CD4-positive, alpha-beta T cell (primary cell): ENCODE results near the gene NADK. TPM values are rescaled to one million over a fixed set of nuclear protein-coding genes. Genes with fewer than 3 reads are reported as not detected.
"Not testable (repeated sequence)": the region's sequence is repeated elsewhere in the genome, so short reads cannot be mapped to it uniquely, and the experiment has no call there.

Experiments
- ATAC-seq: fragments of 200-7000 bp; cut with Tn5 transposase; one replicate; pipeline ENCODE4 v1.10.0; 2022; ENCODE audit warnings: mild to moderate bottlenecking; ENCODE audit not compliant: poor library complexity
- CTCF ChIA-PET: fragments of 350-600 bp; sonication (Branson Sonifier 250); formaldehyde crosslinking; loops from one replicate; lab custom pipeline; 2021; ENCODE audit warnings: antibody characterized with exemption, inconsistent platforms; lab: Charles Lee
- POLR2A ChIA-PET: fragments of 350-600 bp; sonication (Branson Sonifier 250); formaldehyde crosslinking; loops from one replicate; lab custom pipeline; 2021; ENCODE audit warnings: antibody characterized with exemption, inconsistent platforms; lab: Charles Lee
- DNase-seq, 14 experiments: peaks; one replicate each; pipeline ENCODE4 v3.0.0-alpha.2; 2013 to 2020; ENCODE audit warnings: mixed read lengths in 2 of 14
- H3K27ac ChIP-seq, 2 donors: one replicate each; pipeline versions ENCODE4 v1.5.1 to v1.7.0; 2013; ENCODE audit warnings: low read length in 2 of 2, low read depth in 1 of 2, mild to moderate bottlenecking in 1 of 2
- H3K27me3 ChIP-seq, 2 experiments: 1 replicate in 1 of 2; 2 replicates in 1 of 2; pipeline versions ENCODE4 v1.6.1 to v1.7.0; 2013; ENCODE audit warnings: low read length in 2 of 2, control low read depth in 1 of 2, mild to moderate bottlenecking in 1 of 2, moderate library complexity in 1 of 2; ENCODE audit not compliant: insufficient read depth in 2 of 2, control insufficient read depth in 1 of 2
- H3K36me3 ChIP-seq: one replicate; pipeline ENCODE4 v1.6.1; 2013; ENCODE audit warnings: low read length, control low read depth; ENCODE audit not compliant: insufficient read depth
- H3K4me1 ChIP-seq: one replicate; pipeline ENCODE4 v1.6.1; 2013; ENCODE audit warnings: low read length, control low read depth; ENCODE audit not compliant: insufficient read depth
- H3K4me3 ChIP-seq: one replicate; pipeline ENCODE4 v1.5.1; 2013; ENCODE audit warnings: mild to moderate bottlenecking, low read length, moderate library complexity
- H3K9me3 ChIP-seq, 2 experiments: 1 replicate in 1 of 2; 2 replicates in 1 of 2; pipeline versions ENCODE4 v1.6.1 to v1.7.0; 2013; ENCODE audit warnings: low read length in 2 of 2, mild to moderate bottlenecking in 2 of 2, control low read depth in 1 of 2, moderate library complexity in 1 of 2; ENCODE audit not compliant: control insufficient read depth in 1 of 2, insufficient read depth in 1 of 2
- H3K27ac Mint-ChIP-seq: one replicate; pipeline ENCODE4 v1.8.0; 2020; ENCODE audit warnings: mixed read lengths
- H3K27me3 Mint-ChIP-seq: one replicate; pipeline ENCODE4 v1.8.0; 2021; ENCODE audit warnings: mixed read lengths
- H3K36me3 Mint-ChIP-seq: one replicate; pipeline ENCODE4 v1.8.0; 2021; ENCODE audit warnings: low read depth, mixed read lengths
- H3K4me1 Mint-ChIP-seq: one replicate; pipeline ENCODE4 v1.8.0; 2021; ENCODE audit warnings: low read depth, mixed read lengths
- H3K4me3 Mint-ChIP-seq: one replicate; pipeline ENCODE4 v1.8.0; 2020; ENCODE audit warnings: mild to moderate bottlenecking, mixed read lengths
- H3K9me3 Mint-ChIP-seq: one replicate; pipeline ENCODE4 v1.8.0; 2020; ENCODE audit warnings: mixed read lengths
- intact Hi-C, 2 experiments: fragments of 100-400 bp; cut with DNase I in 1 of 2; cut with micrococcal nuclease in 1 of 2; formaldehyde crosslinking; loops; one replicate each; pipeline versions ENCODE4 v1.15.1 to v1.9.0; 2023 to 2025; cut with DNase I, micrococcal nuclease
- total RNA-seq, 174 experiments: library from RNA in 2 of 174; stranded (reverse) in 2 of 174; gene quantifications; one replicate each; pipeline ENCODE4 v1.2.3 and lab custom pipeline; 2021 to 2026
- TF ChIP-seq, protein P1 (sequence below): fragments of 200-600 bp; IDR thresholded peaks from one replicate; pipeline ENCODE4 v1.8.0; 2022; ENCODE audit warnings: antibody characterized with exemption, mild to moderate bottlenecking

NADK gene
- total RNA-seq, 2 experiments from 2014 or later: 19.9 to 25.1 TPM

DNA sequence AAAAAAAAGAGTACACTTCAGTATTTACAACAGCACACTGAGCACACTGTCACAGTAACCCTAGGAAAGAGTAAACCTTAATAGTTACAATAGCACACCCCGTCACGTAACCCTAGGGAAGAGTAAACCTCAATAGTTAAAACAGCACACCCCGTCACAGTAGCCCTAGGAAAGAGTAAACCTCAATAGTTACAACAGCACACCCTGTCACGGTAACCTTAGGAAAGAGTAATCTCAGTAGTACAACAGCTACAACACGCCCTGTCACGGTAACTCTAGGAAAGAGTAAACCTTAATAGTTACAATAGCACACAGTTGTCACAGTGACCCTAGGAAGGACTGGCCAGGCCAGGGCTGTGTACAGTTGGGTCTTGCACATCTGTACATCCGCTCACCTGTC lies 57.1 kb downstream of the NADK start:
- Histone ChIP-seq H3K27ac (no peak overlapping the region), H3K4me1 (peaks cover 6% of the 10 kb centered on the region), H3K4me3 (no peak overlapping the region), H3K27me3 (no peaks in the 10 kb centered on the region), H3K9me3 (no peaks in the 10 kb centered on the region), H3K36me3 (peaks cover 38% of the 10 kb centered on the region)
- TF ChIP-seq, protein P1, sequence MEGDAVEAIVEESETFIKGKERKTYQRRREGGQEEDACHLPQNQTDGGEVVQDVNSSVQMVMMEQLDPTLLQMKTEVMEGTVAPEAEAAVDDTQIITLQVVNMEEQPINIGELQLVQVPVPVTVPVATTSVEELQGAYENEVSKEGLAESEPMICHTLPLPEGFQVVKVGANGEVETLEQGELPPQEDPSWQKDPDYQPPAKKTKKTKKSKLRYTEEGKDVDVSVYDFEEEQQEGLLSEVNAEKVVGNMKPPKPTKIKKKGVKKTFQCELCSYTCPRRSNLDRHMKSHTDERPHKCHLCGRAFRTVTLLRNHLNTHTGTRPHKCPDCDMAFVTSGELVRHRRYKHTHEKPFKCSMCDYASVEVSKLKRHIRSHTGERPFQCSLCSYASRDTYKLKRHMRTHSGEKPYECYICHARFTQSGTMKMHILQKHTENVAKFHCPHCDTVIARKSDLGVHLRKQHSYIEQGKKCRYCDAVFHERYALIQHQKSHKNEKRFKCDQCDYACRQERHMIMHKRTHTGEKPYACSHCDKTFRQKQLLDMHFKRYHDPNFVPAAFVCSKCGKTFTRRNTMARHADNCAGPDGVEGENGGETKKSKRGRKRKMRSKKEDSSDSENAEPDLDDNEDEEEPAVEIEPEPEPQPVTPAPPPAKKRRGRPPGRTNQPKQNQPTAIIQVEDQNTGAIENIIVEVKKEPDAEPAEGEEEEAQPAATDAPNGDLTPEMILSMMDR: no peak
- Mint-ChIP-seq H3K36me3 (peaks cover 53% of the 10 kb centered on the region), H3K4me3 (peak overlapping the region; percentile 62), H3K9me3 (no peaks in the 10 kb centered on the region), H3K27ac (no peak overlapping the region), H3K27me3 (no peaks in the 10 kb centered on the region), H3K4me1 (peaks cover 13% of the 10 kb centered on the region)
- no peak for ATAC-seq
- no peak for DNase-seq
- POLR2A ChIA-PET: interaction anchor here (0.6 kb wide), 1 partner anchor 63 kb away, joined by 3 read pairs; no protein-coding TSS in a partner anchor
- CTCF ChIA-PET: no interaction called here
- intact Hi-C loops: loop anchor here in 1 of 2 experiments (5.0 kb wide), 1 partner anchor 149 kb away; the partner anchor contains the start of gene SSU72

DNA sequence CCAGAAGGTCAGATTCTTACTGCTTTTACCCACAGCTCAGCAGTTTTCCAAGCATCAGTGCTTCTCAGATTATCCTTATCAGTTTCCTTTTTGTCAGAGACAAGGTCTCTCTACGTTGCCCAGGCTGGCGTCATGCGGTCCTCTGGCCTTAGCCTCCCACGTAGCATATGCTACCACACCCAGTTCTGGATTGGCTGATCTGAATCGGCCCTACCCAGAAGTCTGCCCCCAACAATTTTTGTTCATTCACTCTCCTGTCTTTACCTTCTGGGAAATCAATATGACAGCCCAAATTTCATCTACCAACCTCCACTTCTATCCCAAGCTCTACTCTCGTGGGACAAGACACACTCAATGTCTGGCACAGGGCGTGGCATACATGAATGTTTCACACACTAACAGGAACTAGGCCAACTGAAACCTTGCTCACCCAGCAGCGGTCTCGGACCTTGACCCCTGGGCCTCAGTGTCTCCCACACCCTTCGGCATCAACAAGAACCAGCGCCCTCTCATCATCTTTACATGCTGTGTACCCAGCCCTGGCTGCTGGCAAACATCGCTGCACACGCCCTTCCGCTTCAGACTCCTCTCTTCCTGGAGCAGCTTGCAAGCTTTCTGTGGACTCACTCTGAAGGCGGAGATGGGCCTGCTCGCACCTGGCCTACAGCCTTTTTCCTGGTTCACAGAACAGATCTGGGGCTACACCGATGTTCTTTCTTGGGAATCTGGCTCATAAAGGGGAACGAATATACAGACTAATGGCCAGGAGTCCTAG lies 63.0 kb downstream of the NADK start:
- POLR2A ChIA-PET, H3K4me3 ChIP-seq, H3K27me3 Mint-ChIP-seq, ATAC-seq, H3K27me3 ChIP-seq, DNase-seq, H3K27ac ChIP-seq, H3K9me3 Mint-ChIP-seq, H3K4me1 ChIP-seq, intact Hi-C loops, H3K27ac Mint-ChIP-seq, H3K4me1 Mint-ChIP-seq, CTCF ChIA-PET, H3K9me3 ChIP-seq, H3K4me3 Mint-ChIP-seq: not testable (repeated sequence)
- peaks cover 37% of the 10 kb centered on the region for H3K36me3 ChIP-seq
- H3K36me3 Mint-ChIP-seq: peaks cover 66% of the 10 kb centered on the region

DNA sequence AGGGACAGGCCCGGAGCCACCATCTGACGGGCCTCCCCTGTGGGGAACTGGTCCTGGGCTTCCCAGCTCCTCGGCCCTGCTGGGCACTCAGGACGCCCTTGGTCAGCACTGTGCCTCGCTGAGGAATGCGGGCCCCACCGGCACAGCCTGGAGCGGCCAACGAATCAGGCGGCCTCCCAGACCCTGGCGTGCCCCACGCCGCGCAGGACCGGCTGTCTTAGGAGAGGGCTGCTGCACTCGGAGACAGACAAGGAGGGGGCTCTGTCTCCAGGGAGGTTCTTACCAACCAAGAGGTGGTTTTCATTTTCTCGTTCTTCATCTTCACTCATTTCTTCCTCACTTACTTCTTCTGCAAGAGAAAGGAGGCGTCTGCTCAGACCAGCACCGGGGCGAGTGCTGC lies 70.4 kb downstream of the NADK start:
- H3K27me3 Mint-ChIP-seq, intact Hi-C loops, CTCF ChIA-PET, POLR2A ChIA-PET, H3K4me1 ChIP-seq, H3K27ac Mint-ChIP-seq, H3K9me3 Mint-ChIP-seq, H3K9me3 ChIP-seq, H3K27ac ChIP-seq, H3K36me3 Mint-ChIP-seq, H3K4me3 ChIP-seq, H3K4me3 Mint-ChIP-seq, H3K27me3 ChIP-seq, H3K4me1 Mint-ChIP-seq, ATAC-seq: not testable (repeated sequence)
- peak in 1 of 14 experiments; percentile 22 for DNase-seq
- H3K36me3 ChIP-seq: peaks cover 10% of the 10 kb centered on the region

DNA sequence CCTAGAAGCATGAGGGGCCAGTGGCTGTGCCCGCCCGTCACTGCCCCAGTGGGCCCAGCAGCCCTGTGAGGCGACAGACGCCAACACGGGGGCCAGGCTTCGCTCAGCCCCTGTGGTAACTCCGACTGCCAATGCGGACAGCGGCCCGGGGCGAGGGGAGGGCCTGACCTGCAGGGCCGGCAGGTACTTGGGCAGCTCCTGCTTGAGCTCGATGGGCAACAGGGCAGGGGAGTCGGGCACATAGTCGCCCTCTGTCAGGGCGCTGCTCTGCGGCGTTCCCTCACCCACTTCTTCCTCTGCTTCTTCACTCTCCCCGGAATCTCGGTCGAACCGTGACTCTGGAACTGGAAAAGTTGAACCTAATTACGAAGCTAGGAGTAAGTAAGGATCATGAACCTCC lies 71.0 kb downstream of the NADK start:
- H3K36me3 Mint-ChIP-seq, POLR2A ChIA-PET, H3K27ac Mint-ChIP-seq, ATAC-seq, H3K27me3 Mint-ChIP-seq, H3K4me3 ChIP-seq, H3K9me3 Mint-ChIP-seq, H3K4me1 ChIP-seq, H3K4me3 Mint-ChIP-seq, H3K27ac ChIP-seq, H3K4me1 Mint-ChIP-seq, intact Hi-C loops, H3K27me3 ChIP-seq, CTCF ChIA-PET, H3K9me3 ChIP-seq, DNase-seq: not testable (repeated sequence)
- peaks cover 10% of the 10 kb centered on the region for H3K36me3 ChIP-seq

DNA sequence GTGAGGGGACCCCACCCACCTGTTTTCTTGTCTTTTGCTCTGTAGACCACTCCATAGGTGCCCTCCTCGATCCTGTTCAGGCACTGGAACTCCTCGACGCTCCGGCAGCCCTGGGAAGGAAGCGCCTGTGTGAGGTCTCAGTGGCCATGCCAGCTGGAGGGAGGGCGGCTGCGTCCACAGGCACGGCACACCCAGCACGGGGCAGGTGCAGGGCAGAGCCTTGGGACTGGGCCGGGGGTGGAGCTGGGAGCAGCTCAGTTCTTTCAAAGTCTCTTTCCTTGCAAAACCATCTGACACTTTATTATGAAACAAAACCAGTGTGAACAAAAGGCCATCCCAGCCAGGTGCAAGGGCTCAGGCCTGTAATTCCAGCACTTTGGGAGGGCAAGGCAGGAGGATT lies 72.6 kb downstream of the NADK start:
- H3K9me3 ChIP-seq, H3K27me3 Mint-ChIP-seq, H3K4me3 ChIP-seq, H3K27ac Mint-ChIP-seq, POLR2A ChIA-PET, intact Hi-C loops, H3K27ac ChIP-seq, H3K4me3 Mint-ChIP-seq, H3K36me3 Mint-ChIP-seq, CTCF ChIA-PET, DNase-seq, H3K9me3 Mint-ChIP-seq, H3K4me1 ChIP-seq, ATAC-seq, H3K4me1 Mint-ChIP-seq, H3K27me3 ChIP-seq: not testable (repeated sequence)
- H3K36me3 ChIP-seq: peaks cover 10% of the 10 kb centered on the region

DNA sequence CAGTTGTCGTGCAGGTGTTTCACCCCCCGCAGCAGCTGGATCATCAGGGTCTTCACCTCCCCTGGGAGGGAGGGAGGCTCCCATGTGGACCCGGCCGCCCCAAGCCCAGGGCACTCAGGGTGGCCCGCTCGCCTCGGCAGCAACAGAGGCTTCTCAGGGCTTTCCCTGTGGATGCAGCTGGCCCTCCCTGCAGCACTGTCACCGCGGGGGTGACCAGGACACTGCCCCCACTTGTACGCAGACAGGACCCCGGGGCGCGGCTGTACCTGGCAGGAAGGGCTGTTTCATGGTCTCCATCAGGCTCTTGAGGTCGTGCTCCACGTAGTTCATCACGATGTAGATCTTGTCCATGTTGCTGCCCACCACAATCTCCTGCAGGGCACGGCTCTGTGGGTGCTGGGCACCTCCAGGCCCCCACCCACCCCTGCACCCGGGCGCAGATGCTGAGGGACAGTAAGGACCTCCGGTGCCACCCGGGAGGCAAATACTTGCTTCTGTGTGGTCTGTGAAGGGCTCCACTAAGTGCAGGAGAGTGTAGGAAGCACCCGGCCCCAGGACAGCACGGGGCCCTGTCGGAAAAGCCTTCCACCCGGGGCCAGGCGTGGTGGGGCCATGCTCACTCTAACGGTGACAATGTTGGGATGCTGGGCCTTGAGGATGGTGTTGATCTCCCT lies 73.8 kb downstream of the NADK start:
- H3K9me3 ChIP-seq, H3K4me1 ChIP-seq, H3K4me1 Mint-ChIP-seq, H3K4me3 Mint-ChIP-seq, H3K9me3 Mint-ChIP-seq, H3K27ac Mint-ChIP-seq, ATAC-seq, CTCF ChIA-PET, intact Hi-C loops, H3K4me3 ChIP-seq, H3K36me3 Mint-ChIP-seq, H3K27ac ChIP-seq, H3K27me3 ChIP-seq, POLR2A ChIA-PET, H3K27me3 Mint-ChIP-seq: not testable (repeated sequence)
- peak in 1 of 14 experiments; percentile 27 for DNase-seq
- peaks cover 10% of the 10 kb centered on the region for H3K36me3 ChIP-seq
